Cardiac muscle cell (in vitro differentiated cells and primary cell): ENCODE measurements around the gene ANKHD1. TPM values are rescaled to one million over a fixed set of nuclear protein-coding genes. Genes with fewer than 3 reads are reported as not detected.

Experiments used
- DNase-seq, 2 donors: peaks; one replicate each; pipeline versions ENCODE4 v3.0.0 to v3.0.0-alpha.2; 2010 to 2017; ENCODE audit warnings: low read depth in 1 of 2, low spot score in 1 of 2
- H3K27ac ChIP-seq: fragments of 200-600 bp; sonication (generic); 2 replicates; pipeline ENCODE4 v1.5.1; 2016
- H3K27me3 ChIP-seq: fragments of 200-600 bp; sonication (generic); 2 replicates; pipeline ENCODE4 v1.6.0; 2016; ENCODE audit warnings: control low read depth
- H3K36me3 ChIP-seq: fragments of 200-600 bp; sonication (generic); 2 replicates; pipeline ENCODE4 v1.5.1; 2016; ENCODE audit warnings: control low read depth
- H3K4me1 ChIP-seq: fragments of 200-600 bp; sonication (generic); 2 replicates; pipeline ENCODE4 v1.8.1; 2017; ENCODE audit warnings: low read depth, mild to moderate bottlenecking, mixed run types
- H3K4me3 ChIP-seq: fragments of 200-600 bp; sonication (generic); 2 replicates; pipeline ENCODE4 v1.5.1; 2016; ENCODE audit warnings: mild to moderate bottlenecking
- H3K9me3 ChIP-seq: fragments of 200-600 bp; sonication (generic); 2 replicates; pipeline ENCODE4 v1.5.1; 2017; ENCODE audit warnings: low read depth, mild to moderate bottlenecking, control low read depth
- polyA plus RNA-seq: library from polyadenylated mRNA; unstranded; fragments of >200 nt; fragmentation: Nextera tagmentation; extraction: Ambion mirVana; gene quantifications from 2 replicates; pipeline ENCODE4 v1.2.1, GENCODE V29; 2016
- total RNA-seq: library from RNA; depleted of rRNA; stranded (reverse); fragments of >200 nt; gene quantifications from 2 replicates; pipeline ENCODE4 v1.2.3, GENCODE V29; 2016
- TF ChIP-seq, protein P1 (sequence below): IDR thresholded peaks from 2 replicates; pipeline ENCODE4 v1.5.1; 2012; ENCODE audit warnings: low read depth, mild to moderate bottlenecking, low read length

ANKHD1 gene
- total and polyA plus RNA-seq, 2 experiments from 2014 or later, result 42.4 to 46.5 TPM

DNA sequence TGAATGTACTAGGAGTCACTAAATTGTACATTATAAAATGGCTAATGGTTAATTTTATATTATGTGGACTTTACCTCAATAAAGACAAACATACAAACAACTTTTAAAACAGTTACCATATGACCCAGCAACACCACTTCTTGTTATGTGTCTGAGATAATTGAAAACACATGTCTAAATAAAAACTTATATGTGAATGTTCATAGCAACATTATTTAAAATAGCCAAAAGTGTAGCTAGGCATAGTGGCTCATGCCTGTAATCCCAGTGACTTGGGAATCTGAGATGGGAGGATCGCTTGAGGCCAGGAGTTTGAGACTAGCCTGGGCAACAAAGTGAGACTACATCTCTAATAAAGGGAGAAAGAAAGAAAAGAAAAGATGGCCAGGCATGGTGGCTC lies 185.9 kb downstream of the ANKHD1 start:
- no peaks in the 10 kb centered on the region for H3K27me3 ChIP-seq
- TF ChIP-seq, protein P1, sequence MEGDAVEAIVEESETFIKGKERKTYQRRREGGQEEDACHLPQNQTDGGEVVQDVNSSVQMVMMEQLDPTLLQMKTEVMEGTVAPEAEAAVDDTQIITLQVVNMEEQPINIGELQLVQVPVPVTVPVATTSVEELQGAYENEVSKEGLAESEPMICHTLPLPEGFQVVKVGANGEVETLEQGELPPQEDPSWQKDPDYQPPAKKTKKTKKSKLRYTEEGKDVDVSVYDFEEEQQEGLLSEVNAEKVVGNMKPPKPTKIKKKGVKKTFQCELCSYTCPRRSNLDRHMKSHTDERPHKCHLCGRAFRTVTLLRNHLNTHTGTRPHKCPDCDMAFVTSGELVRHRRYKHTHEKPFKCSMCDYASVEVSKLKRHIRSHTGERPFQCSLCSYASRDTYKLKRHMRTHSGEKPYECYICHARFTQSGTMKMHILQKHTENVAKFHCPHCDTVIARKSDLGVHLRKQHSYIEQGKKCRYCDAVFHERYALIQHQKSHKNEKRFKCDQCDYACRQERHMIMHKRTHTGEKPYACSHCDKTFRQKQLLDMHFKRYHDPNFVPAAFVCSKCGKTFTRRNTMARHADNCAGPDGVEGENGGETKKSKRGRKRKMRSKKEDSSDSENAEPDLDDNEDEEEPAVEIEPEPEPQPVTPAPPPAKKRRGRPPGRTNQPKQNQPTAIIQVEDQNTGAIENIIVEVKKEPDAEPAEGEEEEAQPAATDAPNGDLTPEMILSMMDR, result no peak
- no peak overlapping the region for H3K4me3 ChIP-seq
- H3K4me1 ChIP-seq, result no peaks in the 10 kb centered on the region
- no peaks in the 10 kb centered on the region for H3K36me3 ChIP-seq
- H3K27ac ChIP-seq, result no peak overlapping the region
- H3K9me3 ChIP-seq, result no peaks in the 10 kb centered on the region
- no peak for DNase-seq

DNA sequence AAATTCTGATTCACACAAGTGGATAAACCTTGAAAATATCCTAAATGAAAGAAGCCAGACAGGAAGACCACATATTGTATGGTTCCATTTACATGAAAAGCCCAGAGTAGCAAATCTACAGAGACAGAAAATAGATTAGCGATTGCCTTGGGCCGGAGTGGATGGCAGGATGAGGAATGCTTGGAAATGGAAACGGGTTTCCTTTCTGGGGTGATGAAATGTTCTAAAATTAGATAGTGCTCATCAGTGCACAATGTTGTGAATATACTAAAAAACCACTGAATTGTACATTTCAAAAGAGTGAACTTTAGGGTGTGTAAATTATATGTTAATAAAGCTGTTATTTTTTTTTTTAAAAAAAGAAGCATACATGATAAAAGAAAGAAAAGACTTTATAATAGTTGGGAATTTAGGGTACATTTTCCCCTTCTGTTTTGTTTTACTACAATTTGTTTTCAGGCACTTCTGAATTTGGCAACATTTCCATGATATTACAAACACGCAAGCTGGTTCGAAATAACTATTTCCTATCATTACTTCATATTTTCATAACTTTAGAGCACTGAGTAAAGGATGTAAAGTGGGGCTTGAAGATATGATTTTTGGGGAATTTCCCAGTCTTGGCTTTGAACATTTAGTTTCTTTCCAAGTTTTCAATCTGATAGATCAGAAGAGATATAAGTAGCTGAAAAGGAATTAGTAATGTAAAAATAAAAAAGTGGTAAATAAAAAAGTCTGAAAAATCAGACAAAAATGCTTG lies 186.9 kb downstream of the ANKHD1 start:
- H3K9me3 ChIP-seq, result no peaks in the 10 kb centered on the region
- no peak overlapping the region for H3K27ac ChIP-seq
- no peaks in the 10 kb centered on the region for H3K27me3 ChIP-seq
- no peaks in the 10 kb centered on the region for H3K4me1 ChIP-seq
- no peaks in the 10 kb centered on the region for H3K36me3 ChIP-seq
- no peak overlapping the region for H3K4me3 ChIP-seq
- peak in 1 of 2 donors; percentile 69 for DNase-seq
- TF ChIP-seq, protein P1, result no peak

Other genes starting within 250 kb of the ANKHD1 start
- gene CYSTM1, start 226.6 kb upstream of the ANKHD1 start, total RNA-seq, result 31.8 and 53.1 TPM in 2 replicates
- 72.4 and 83.7 TPM in 2 replicates for gene CYSTM1, start 226.6 kb upstream of the ANKHD1 start, polyA plus RNA-seq
- 129 and 195 TPM in 2 replicates for gene PFDN1, start 98.7 kb upstream of the ANKHD1 start, total RNA-seq
- 113 and 139 TPM in 2 replicates for gene PFDN1, start 98.7 kb upstream of the ANKHD1 start, polyA plus RNA-seq
- 4.9 TPM in 2 replicates for gene HBEGF, start 55.2 kb upstream of the ANKHD1 start, total RNA-seq
- gene HBEGF, start 55.2 kb upstream of the ANKHD1 start, polyA plus RNA-seq, result 3.7 and 5.1 TPM in 2 replicates
- not detected in 2 replicates for gene SLC4A9, start 41.6 kb upstream of the ANKHD1 start, total RNA-seq
- gene SLC4A9, start 41.6 kb upstream of the ANKHD1 start, polyA plus RNA-seq, result 0.06 TPM in 1 of 2 replicates, not detected in the other
- gene EIF4EBP3, start 145.8 kb downstream of the ANKHD1 start, total RNA-seq, result 3.1 and 5.3 TPM in 2 replicates
- gene EIF4EBP3, start 145.8 kb downstream of the ANKHD1 start, polyA plus RNA-seq, result 6.6 and 24.8 TPM in 2 replicates
- gene SRA1, start 155.6 kb downstream of the ANKHD1 start, total RNA-seq, result 22.8 and 43.9 TPM in 2 replicates
- 51.5 and 80.6 TPM in 2 replicates for gene SRA1, start 155.6 kb downstream of the ANKHD1 start, polyA plus RNA-seq
- gene APBB3, start 162.8 kb downstream of the ANKHD1 start, total RNA-seq, result 34.2 and 45.4 TPM in 2 replicates
- 61.8 and 66.2 TPM in 2 replicates for gene APBB3, start 162.8 kb downstream of the ANKHD1 start, polyA plus RNA-seq
- 29.5 and 32.3 TPM in 2 replicates for gene SLC35A4, start 163.0 kb downstream of the ANKHD1 start, total RNA-seq
- gene SLC35A4, start 163.0 kb downstream of the ANKHD1 start, polyA plus RNA-seq, result 67.9 and 80.7 TPM in 2 replicates
- gene CD14, start 231.3 kb downstream of the ANKHD1 start, total RNA-seq, result 1.4 TPM in 1 of 2 replicates, not detected in the other
- gene CD14, start 231.3 kb downstream of the ANKHD1 start, polyA plus RNA-seq, result 0.10 TPM in 1 of 2 replicates, not detected in the other
- 77.1 and 234 TPM in 2 replicates for gene TMCO6, start 237.6 kb downstream of the ANKHD1 start, total RNA-seq
- gene TMCO6, start 237.6 kb downstream of the ANKHD1 start, polyA plus RNA-seq, result 14.2 and 17.2 TPM in 2 replicates
- gene NDUFA2, start 245.8 kb downstream of the ANKHD1 start, total RNA-seq, result 65.5 and 113 TPM in 2 replicates
- 243 and 273 TPM in 2 replicates for gene NDUFA2, start 245.8 kb downstream of the ANKHD1 start, polyA plus RNA-seq
- gene IK, start 246.0 kb downstream of the ANKHD1 start, total RNA-seq, result 80.4 and 104 TPM in 2 replicates
- 119 and 125 TPM in 2 replicates for gene IK, start 246.0 kb downstream of the ANKHD1 start, polyA plus RNA-seq